ENCODE data around the gene RPA4. TPM values are rescaled to one million over a fixed set of nuclear protein-coding genes. Genes with fewer than 3 reads are reported as not detected.

Gene RPA4
- polyA plus RNA-seq, 3 donors, result 0.18 to 1.1 (median 0.27) TPM

- H3K4me3 Mint-ChIP-seq, result no peak overlapping the region
- no peak for DNase-seq
- Histone ChIP-seq H3K27ac (ENCODE audit: low read depth in 1 of 2, low read length in 2 of 2) (no peak overlapping the region), H3K4me1 (ENCODE audit: control insufficient read depth in 1 of 2, insufficient read depth in 2 of 2, low read length in 2 of 2) (no peaks in the 10 kb centered on the region), H3K27me3 (ENCODE audit: control insufficient read depth in 2 of 2, insufficient read depth in 2 of 2, low read length in 2 of 2) (no peaks in the 10 kb centered on the region), H3K4me3 (replicated peaks in 1 of 3; ENCODE audit: low read depth in 2 of 3, low read length in 3 of 3) (no peak overlapping the region), H3K4me2 (replicated peaks; ENCODE audit: extremely low read depth, low read length, poor library complexity, severe bottlenecking) (no peak overlapping the region), H2AFZ (ENCODE audit: insufficient read depth, low read depth, low read length, poor library complexity, severe bottlenecking) (no peak overlapping the region), H3K9me3 (replicated peaks in 1 of 2; ENCODE audit: control insufficient read depth in 1 of 2, insufficient read depth in 1 of 2, low read length in 2 of 2) (no peaks in the 10 kb centered on the region), H3K79me2 (ENCODE audit: insufficient read depth, low read length) (no peaks in the 10 kb centered on the region), H3K9ac (ENCODE audit: insufficient read depth, low read length, poor library complexity, severe bottlenecking) (no peak overlapping the region), H3K36me3 (replicated peaks in 1 of 2; ENCODE audit: control insufficient read depth in 1 of 2, insufficient read depth in 2 of 2, low read length in 2 of 2) (peaks cover 10 to 18% of the 10 kb centered on the region in 2 donors), H4K20me1 (ENCODE audit: insufficient read depth, low read length) (no peaks in the 10 kb centered on the region)
- WGBS (ENCODE audit: insufficient coverage), result 100% methylated on average over 8 of the region's 13 CpGs
- H3K9me3 Mint-ChIP-seq, result no peaks in the 10 kb centered on the region
- peaks cover 0 to 2% (median 0%) of the 10 kb centered on the region in 3 donors for H3K27me3 Mint-ChIP-seq (ENCODE audit: low read depth in 3 of 3)
- no peak for TF ChIP-seq CTCF (IDR thresholded peaks at IDR 0.05)
- peaks cover 14 to 22% of the 10 kb centered on the region in 2 donors for H3K36me3 Mint-ChIP-seq
- H3K4me1 Mint-ChIP-seq, result no peaks in the 10 kb centered on the region
- intact Hi-C loops (cut with micrococcal nuclease), result no loop called here
- H3K27ac Mint-ChIP-seq, result peak overlapping the region in 1 of 7 donors; percentile 23
Observed at GRCh38 chrX:96884027-96884426, 319 bp downstream of the RPA4 start.

- Histone ChIP-seq H3K4me3 (replicated peaks in 1 of 3; ENCODE audit: low read depth in 2 of 3, low read length in 3 of 3) (no peak overlapping the region), H3K4me2 (replicated peaks; ENCODE audit: extremely low read depth, low read length, poor library complexity, severe bottlenecking) (no peak overlapping the region), H3K27ac (ENCODE audit: low read depth in 1 of 2, low read length in 2 of 2) (no peak overlapping the region), H3K79me2 (ENCODE audit: insufficient read depth, low read length) (no peaks in the 10 kb centered on the region), H3K27me3 (ENCODE audit: control insufficient read depth in 2 of 2, insufficient read depth in 2 of 2, low read length in 2 of 2) (no peaks in the 10 kb centered on the region), H2AFZ (ENCODE audit: insufficient read depth, low read depth, low read length, poor library complexity, severe bottlenecking) (no peak overlapping the region), H4K20me1 (ENCODE audit: insufficient read depth, low read length) (no peaks in the 10 kb centered on the region), H3K4me1 (ENCODE audit: control insufficient read depth in 1 of 2, insufficient read depth in 2 of 2, low read length in 2 of 2) (no peaks in the 10 kb centered on the region), H3K9ac (ENCODE audit: insufficient read depth, low read length, poor library complexity, severe bottlenecking) (no peak overlapping the region), H3K36me3 (replicated peaks in 1 of 2; ENCODE audit: control insufficient read depth in 1 of 2, insufficient read depth in 2 of 2, low read length in 2 of 2) (peaks cover 0 to 3% of the 10 kb centered on the region in 2 donors), H3K9me3 (replicated peaks in 1 of 2; ENCODE audit: control insufficient read depth in 1 of 2, insufficient read depth in 1 of 2, low read length in 2 of 2) (no peaks in the 10 kb centered on the region)
- peaks cover 0 to 3% (median 0%) of the 10 kb centered on the region in 3 donors for H3K27me3 Mint-ChIP-seq (ENCODE audit: low read depth in 3 of 3)
- H3K4me3 Mint-ChIP-seq, result no peak overlapping the region
- WGBS (ENCODE audit: insufficient coverage), result 100% methylated on average over 1 of the region's 1 CpG
- peak overlapping the region in 1 of 7 donors; percentile 15 for H3K27ac Mint-ChIP-seq
- no peak for DNase-seq
- no peaks in the 10 kb centered on the region for H3K9me3 Mint-ChIP-seq
- TF ChIP-seq CTCF (IDR thresholded peaks at IDR 0.05), result no peak
- peaks cover 10% of the 10 kb centered on the region for H3K4me1 Mint-ChIP-seq
- peaks cover 4 to 8% of the 10 kb centered on the region in 2 donors for H3K36me3 Mint-ChIP-seq
- intact Hi-C loops (cut with micrococcal nuclease), result no loop called here
Observed at GRCh38 chrX:96889726-96890125, 6.0 kb downstream of the RPA4 start.

Data from CD14-positive monocyte (primary cell).